GM21723 (cell line): ENCODE measurements around the gene PLAAT3.
"Not testable (repeated sequence)": the region's sequence is repeated elsewhere in the genome, so short reads cannot be mapped to it uniquely, and the experiment has no call there.

Experiments
- ATAC-seq: cut with Tn5 transposase; IDR thresholded peaks from one replicate; pipeline ENCODE4 v1.9.1; 2021; ENCODE audit warnings: mild to moderate bottlenecking, moderate library complexity; ENCODE audit not compliant: unreplicated experiment

PLAAT3 gene

GRCh38 chr11:63614136-63614671 is at the start of gene PLAAT3:
Gene PLAAT3 (minus strand): TSS chr11:63614433. CDS start chr11:63614014, 419 bp downstream.
- no peak for ATAC-seq

- ATAC-seq, result no peak
Observed at GRCh38 chr11:63663809-63664208, 49.6 kb upstream of the PLAAT3 start.

GRCh38 chr11:63660972-63661371 is 46.7 kb upstream of the PLAAT3 start:
- ATAC-seq, result no peak

DNA sequence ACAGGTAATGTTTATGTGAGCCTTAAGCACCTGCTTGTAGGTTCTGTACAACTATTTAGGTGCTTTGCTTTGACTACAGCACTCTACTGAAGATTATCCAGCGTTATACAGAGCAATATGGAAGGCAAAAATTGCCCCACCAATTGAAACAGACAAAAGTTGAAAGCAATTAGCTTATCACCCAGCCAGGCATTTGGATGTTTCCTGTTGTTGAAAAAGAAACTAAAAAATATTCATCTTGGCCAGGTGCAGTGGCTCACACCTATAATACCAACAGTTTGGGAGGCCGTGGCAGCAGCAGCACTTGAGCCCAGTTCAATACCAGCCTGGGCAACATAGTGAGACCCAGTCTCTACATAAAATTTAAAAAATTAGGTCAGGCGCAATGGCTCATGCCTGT is 38.4 kb upstream of the PLAAT3 start:
- no peak for ATAC-seq

DNA sequence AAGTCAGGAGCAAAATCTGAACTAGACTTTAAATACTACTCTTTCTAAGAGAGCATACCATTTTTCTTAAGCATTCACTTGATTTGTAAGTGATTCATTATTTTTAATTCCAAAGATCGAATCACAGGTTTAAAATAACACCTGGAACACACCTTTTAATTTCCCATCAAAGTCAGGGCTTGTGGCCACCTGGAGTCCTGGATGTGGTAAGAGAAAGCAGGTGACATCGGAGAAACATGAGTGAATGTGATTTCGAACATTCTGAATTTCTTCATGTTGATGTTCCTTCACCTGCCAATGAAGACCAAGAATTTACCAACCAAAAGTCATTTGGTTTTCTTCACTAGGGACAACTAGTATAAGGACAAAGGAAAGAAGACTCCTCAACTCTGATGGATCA is 29.0 kb upstream of the PLAAT3 start:
- ATAC-seq, result no peak

GRCh38 chr11:63641727-63642126 is 27.5 kb upstream of the PLAAT3 start:
- ATAC-seq, result no peak

DNA sequence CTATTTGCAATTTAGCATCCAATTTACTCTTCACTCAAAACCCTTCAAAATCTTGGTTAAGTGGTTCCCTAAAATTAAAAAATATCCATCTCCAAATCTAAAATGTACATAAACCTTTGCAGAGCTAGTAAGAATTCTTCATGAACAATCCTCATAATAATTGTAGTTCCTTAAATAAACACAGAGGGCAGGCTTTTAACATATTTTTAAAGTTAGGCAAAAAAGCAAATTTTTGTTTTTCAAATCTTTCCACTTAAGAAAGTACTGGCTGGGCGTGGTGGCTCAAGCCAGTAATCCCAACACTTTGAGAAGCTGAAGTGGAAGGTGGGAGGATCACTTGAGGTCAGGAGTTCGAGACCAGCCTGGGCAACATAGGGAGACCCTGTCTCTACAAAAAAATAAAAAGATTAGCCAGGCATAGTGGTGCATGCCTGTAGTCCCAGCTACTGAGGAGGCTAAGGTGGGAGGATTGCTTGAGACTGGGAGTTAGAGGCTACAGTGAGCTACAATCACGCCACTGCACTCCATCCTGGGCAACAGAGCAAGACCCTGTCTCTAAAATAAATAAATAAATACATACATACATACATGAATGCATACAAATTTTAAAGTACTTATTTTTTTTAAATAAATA is 25.1 kb upstream of the PLAAT3 start:
- ATAC-seq, result no peak

- ATAC-seq, result not testable (repeated sequence)
Observed at GRCh38 chr11:63638436-63638835, 24.2 kb upstream of the PLAAT3 start.

DNA sequence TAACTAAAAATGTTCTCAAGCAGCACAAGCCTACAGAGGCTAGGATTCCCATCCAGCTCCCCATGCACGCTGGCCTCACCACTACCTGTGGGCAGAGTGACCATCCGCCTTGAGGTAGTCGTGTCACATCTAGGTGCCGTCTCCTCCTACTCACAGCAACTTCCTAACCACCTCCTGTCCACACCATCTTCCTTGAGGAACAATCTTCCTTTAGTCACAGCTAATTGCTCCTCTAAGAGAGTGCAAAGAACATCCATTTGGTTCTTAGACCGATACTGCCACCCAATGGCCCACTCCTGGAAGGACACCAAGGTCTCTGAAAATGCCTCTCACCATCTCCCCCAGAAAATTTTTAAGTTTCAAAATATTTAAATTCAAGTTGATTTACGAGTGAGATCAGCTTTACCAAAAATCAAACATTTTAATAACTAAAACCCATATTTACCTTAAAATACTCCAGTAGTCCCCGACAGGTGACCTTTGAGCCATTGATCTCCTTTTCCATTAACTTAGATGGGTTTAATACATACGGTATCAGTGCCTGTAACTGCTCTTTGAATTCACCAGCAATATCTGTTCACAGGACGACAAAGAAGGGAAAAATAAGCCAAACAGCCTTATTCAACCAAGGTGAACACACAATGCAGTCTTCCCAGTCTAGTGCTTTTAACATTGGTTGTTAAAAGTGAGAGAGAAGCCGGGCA is 21.7 kb upstream of the PLAAT3 start:
- ATAC-seq, result no peak

DNA sequence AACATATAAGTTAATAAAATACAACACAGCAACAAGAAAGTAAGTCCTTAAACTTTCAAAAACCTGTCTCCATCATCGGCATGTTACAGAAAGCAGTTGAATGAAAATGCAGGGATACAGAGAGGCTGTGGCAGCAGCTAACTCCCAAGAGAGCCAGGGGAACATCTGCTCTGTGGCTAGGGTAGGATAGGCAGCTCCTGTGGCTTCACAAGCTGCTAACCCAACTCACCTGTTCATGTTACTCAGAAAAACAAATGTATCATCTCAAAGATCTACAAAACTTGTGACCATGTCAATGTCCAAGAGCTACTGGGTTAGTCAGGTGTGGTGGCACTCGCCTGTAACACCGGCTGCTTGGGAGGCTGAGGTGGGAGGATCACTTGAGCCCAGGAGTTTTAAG is 15.2 kb upstream of the PLAAT3 start:
- ATAC-seq, result no peak

- ATAC-seq, result no peak
Observed at GRCh38 chr11:63623513-63624140, 9.4 kb upstream of the PLAAT3 start.

DNA sequence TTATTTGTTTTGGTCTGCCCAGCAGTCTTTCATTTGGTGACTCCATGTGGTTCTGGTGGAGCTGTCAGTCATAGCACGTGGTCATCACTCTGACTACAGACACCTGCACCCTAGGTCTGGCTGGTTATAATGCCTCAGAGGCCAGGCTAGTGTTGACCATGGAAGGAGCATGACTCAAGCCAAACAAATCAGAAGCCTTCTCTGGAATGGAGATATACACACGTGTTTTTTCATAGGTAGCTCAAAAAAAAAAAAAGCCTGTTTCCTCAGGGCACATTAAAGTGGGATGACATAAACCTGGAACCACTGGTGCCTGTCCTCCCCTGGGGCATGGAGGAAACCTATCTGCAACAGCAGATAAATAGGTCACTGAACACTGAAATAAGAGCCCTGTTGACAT is 8.1 kb upstream of the PLAAT3 start:
- no peak for ATAC-seq

- ATAC-seq, result no peak
Observed at GRCh38 chr11:63621071-63621470, 6.8 kb upstream of the PLAAT3 start.

DNA sequence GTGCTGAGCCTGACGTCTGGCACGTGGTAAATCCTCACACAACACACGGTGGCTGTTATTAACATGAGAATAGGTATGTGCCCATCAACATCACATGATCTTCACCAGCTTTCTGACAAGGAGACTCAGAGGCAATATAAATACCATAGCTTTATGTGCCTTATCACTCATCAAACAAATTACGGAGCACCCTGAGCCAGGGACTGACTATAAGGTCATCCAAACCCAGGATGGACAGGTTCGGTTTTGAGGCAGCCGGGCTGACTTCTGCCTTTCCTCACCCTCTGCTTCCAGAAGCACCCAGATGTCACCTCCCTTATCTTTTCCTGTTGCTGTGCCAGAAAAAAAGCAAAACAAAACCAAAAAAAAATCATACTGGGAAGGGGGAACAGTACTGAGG is 5.7 kb upstream of the PLAAT3 start:
- ATAC-seq, result no peak

DNA sequence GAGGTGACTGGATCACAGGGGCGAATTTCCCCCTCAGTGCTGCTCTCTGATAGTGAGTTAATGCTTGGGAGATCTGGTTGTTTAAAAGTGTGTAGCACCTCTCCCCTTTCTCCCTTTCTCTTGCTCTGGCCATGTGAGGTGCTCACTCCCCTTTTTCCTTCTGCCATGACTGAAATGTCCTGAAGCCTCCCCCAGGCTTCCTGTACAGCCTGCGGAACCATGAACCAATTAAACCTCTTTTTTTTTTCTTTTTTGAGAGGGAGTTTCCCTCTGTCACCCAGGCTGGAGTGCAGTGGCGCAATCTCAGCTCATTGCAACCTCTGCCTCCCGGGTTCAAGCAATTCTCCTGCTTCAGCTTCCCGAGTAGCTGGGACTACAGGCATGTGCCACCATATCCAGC is 3.5 kb upstream of the PLAAT3 start:
- ATAC-seq, result not testable (repeated sequence)

GRCh38 chr11:63616953-63617352 is 2.7 kb upstream of the PLAAT3 start:
- ATAC-seq, result no peak

DNA sequence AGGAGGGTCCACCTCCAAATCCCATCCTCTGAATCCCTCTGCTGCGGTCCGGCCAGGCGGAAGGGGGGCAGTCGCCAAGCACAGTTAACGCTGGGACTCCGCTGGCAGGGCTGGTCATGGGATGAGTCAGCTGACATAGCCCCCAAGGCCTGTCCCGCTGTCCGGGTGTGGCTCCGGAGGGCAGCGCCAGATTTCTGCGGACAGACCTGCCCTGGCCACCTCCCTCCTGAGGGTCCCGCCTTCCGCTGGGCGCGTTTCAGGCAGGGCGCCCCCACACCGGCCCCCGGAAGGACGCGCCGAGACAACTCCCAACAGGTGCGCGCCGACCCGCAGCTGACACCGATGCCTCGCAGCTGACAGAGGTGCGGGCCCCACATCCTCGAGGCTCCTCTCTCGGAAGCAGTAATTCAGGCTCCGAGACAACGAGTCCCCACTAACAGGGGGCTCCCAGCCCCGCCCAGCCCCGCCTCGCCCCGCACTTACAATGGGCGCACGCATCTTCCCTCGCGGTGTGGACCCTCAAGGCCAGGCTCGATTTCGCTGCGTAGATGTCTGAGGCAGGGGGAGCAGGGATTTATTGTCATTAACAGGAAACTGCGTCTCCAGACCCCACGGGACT is 607 bp downstream of the PLAAT3 start:
- no peak for ATAC-seq

GRCh38 chr11:63612181-63612580 is 2.1 kb downstream of the PLAAT3 start:
- ATAC-seq, result no peak

DNA sequence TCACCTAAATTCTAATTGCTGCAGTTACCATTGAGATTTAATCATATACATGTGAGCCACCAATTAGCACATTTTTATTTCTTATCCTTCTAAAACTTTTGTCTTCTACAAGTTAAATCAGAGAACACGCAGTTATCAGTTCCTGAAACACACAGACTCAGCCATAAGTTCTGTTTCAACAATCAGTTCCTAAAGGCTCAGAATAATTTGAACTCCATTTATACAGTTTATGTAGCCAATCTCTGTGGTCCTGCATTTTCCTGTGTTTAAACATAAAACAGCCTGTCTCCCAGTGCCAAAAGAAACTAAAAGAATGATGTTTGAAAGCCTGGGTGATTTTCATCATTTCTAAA is 2.9 kb downstream of the PLAAT3 start:
- no peak for ATAC-seq

- ATAC-seq, result no peak
Observed at GRCh38 chr11:63610604-63611394, 3.4 kb downstream of the PLAAT3 start.
